Muscle of back (tissue), 11 donors: ENCODE results near the gene ATL2. TPM values are rescaled to one million over a fixed set of nuclear protein-coding genes. Genes with fewer than 3 reads are reported as not detected.
"Not testable (repeated sequence)": the region's sequence is repeated elsewhere in the genome, so short reads cannot be mapped to it uniquely, and the experiment has no call there.

Experiments
- DNase-seq, 3 donors: peaks; one replicate each; pipeline versions ENCODE4 v3.0.0 to v3.0.0-alpha.2; 2013
- polyA plus RNA-seq, 10 donors: library from polyadenylated mRNA; unstranded; fragments of 120-200 nt; gene quantifications; one replicate each; pipeline ENCODE4 v1.2.1, GENCODE V29; 2013; ENCODE audit not compliant: insufficient read length in 10 of 10

ATL2 gene
- polyA plus RNA-seq, 10 donors = 26.1 to 40.6 (median 36.3) TPM

- no peak for DNase-seq
Observed at GRCh38 chr2:38277245-38278116, 99.6 kb downstream of the ATL2 start.

GRCh38 chr2:38274286-38275276 is 102.5 kb downstream of the ATL2 start:
- peak; percentile 76 to 87 (median 77) for DNase-seq

GRCh38 chr2:38271697-38272096 is 105.4 kb downstream of the ATL2 start:
- DNase-seq = no peak

GRCh38 chr2:38269421-38269820 is 107.7 kb downstream of the ATL2 start:
- DNase-seq = no peak

GRCh38 chr2:38268691-38269327 is 108.3 kb downstream of the ATL2 start:
- DNase-seq = no peak

- no peak for DNase-seq
Observed at GRCh38 chr2:38268001-38268400, 109.1 kb downstream of the ATL2 start.

- no peak for DNase-seq
Observed at GRCh38 chr2:38267270-38267925, 109.7 kb downstream of the ATL2 start.

- DNase-seq = no peak
Observed at GRCh38 chr2:38266382-38267061, 110.6 kb downstream of the ATL2 start.

- no peak for DNase-seq
Observed at GRCh38 chr2:38265461-38265860, 111.6 kb downstream of the ATL2 start.

- no peak for DNase-seq
Observed at GRCh38 chr2:38264396-38265221, 112.5 kb downstream of the ATL2 start.

- DNase-seq = no peak
Observed at GRCh38 chr2:38263293-38263692, 113.8 kb downstream of the ATL2 start.

GRCh38 chr2:38262069-38262871 is 114.8 kb downstream of the ATL2 start:
- DNase-seq = no peak

GRCh38 chr2:38261569-38262068 is 115.5 kb downstream of the ATL2 start:
- DNase-seq = no peak

GRCh38 chr2:38260972-38261371 is 116.1 kb downstream of the ATL2 start:
- DNase-seq = no peak

GRCh38 chr2:38260469-38260868 is 116.6 kb downstream of the ATL2 start:
- no peak for DNase-seq

- DNase-seq = no peak
Observed at GRCh38 chr2:38259311-38259710, 117.8 kb downstream of the ATL2 start.

GRCh38 chr2:38257680-38258079 is 119.4 kb downstream of the ATL2 start:
- not testable (repeated sequence) for DNase-seq

GRCh38 chr2:38256610-38257009 is 120.5 kb downstream of the ATL2 start:
- no peak for DNase-seq

- DNase-seq = no peak
Observed at GRCh38 chr2:38255211-38255610, 121.9 kb downstream of the ATL2 start.
